ENCODE data around the gene KPRP.

DNA sequence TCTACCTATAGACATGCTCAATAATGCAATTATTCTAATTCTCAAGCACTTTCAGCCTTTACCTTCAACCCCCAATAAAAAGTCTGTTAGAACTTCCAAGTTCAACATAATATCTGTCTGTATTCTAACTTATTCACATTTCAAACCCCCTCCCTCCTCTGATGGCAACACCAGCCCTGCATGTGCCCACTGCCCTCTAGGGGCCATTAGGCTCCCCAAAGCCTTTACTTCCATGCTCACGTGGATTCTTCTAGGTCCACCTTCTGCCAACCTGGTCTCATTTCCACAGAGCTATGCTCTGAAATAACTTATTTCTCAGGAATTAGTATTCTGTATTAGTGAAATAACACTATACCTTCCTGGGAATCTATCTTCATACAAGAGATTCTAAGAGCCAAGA lies 22.2 kb upstream of the KPRP start:
- TF ChIP-seq, protein P1, sequence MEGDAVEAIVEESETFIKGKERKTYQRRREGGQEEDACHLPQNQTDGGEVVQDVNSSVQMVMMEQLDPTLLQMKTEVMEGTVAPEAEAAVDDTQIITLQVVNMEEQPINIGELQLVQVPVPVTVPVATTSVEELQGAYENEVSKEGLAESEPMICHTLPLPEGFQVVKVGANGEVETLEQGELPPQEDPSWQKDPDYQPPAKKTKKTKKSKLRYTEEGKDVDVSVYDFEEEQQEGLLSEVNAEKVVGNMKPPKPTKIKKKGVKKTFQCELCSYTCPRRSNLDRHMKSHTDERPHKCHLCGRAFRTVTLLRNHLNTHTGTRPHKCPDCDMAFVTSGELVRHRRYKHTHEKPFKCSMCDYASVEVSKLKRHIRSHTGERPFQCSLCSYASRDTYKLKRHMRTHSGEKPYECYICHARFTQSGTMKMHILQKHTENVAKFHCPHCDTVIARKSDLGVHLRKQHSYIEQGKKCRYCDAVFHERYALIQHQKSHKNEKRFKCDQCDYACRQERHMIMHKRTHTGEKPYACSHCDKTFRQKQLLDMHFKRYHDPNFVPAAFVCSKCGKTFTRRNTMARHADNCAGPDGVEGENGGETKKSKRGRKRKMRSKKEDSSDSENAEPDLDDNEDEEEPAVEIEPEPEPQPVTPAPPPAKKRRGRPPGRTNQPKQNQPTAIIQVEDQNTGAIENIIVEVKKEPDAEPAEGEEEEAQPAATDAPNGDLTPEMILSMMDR (conservative IDR thresholded peaks at IDR 0.05; ENCODE audit: low read length), result peak; percentile 64
- no peak for TF ChIP-seq EZH2phosphoT487 (IDR thresholded peaks at IDR 0.05; ENCODE audit: borderline replicate concordance, low read depth, low read length)

Measured in OCI-LY7 (cell line).